ENCODE data around the gene GATA3. TPM values are rescaled to one million over a fixed set of nuclear protein-coding genes. Genes with fewer than 3 reads are reported as not detected.

Gene GATA3
- total and polyA plus RNA-seq, 9 of the 15 experiments (the other 6 are each of a cell fraction or from before 2014, with no cell fraction given) = 0.01 to 0.24 (median 0.09) TPM; not detected in 6

- Histone ChIP-seq H4K20me1 (replicated peaks; ENCODE audit: control insufficient read depth, insufficient read depth, low read length) (no peaks in the 10 kb centered on the region), H2AFZ (ENCODE audit: low read depth, low read length) (no peak overlapping the region), H3K4me1 (replicated peaks in 1 of 2; ENCODE audit: control insufficient read depth in 2 of 2, insufficient read depth in 2 of 2, low read length in 2 of 2) (no peaks in the 10 kb centered on the region), H3K79me2 (ENCODE audit: control insufficient read depth, insufficient read depth, low read length) (no peaks in the 10 kb centered on the region), H3K9me1 (ENCODE audit: control insufficient read depth, insufficient read depth, low read length) (no peaks in the 10 kb centered on the region), H3K9ac (ENCODE audit: insufficient read depth in 1 of 2, low read depth in 2 of 2, low read length in 2 of 2) (no peak overlapping the region), H3K9me3 (replicated peaks; ENCODE audit: control insufficient read depth, insufficient read depth, low read depth, low read length) (no peaks in the 10 kb centered on the region), H3K36me3 (ENCODE audit: control insufficient read depth, insufficient read depth, low read length) (no peaks in the 10 kb centered on the region), H3K27ac (ENCODE audit: extremely low read depth, low read depth, low read length) (no peak overlapping the region), H3K27me3 (ENCODE audit: control insufficient read depth in 2 of 2, insufficient read depth in 2 of 2, low read length in 2 of 2) (peaks cover 6% of the 10 kb centered on the region in 2 experiments; a peak in 3 of 5 replicates), H3K4me2 (ENCODE audit: insufficient read depth, low read length) (no peak overlapping the region), H3K4me3 (no peak overlapping the region)
- no peak for FAIRE-seq
- ATAC-seq = no peak
- no peak for TF ChIP-seq PHB (CRISPR knock-in tag; IDR thresholded peaks at IDR 0.05)
- POLR2A ChIA-PET = interaction anchor here (0.6 kb wide), 1 partner anchor 30 kb away, joined by 3 read pairs; no protein-coding TSS in a partner anchor
- in situ Hi-C loops (cut with MboI) = no loop called here
- DNase-seq (ENCODE audit: extremely low read depth in 1 of 4, low spot score in 3 of 4) = no peak
- WGBS (ENCODE audit: insufficient coverage, low coverage, missing lambda C conversion rate) = 0% methylated on average over 4 of the region's 4 CpGs
- CTCF ChIA-PET (ENCODE audit: low intra/inter-chr PET ratio) = no interaction called here
- BruUV-seq (replicated peaks) = no TSS peak
- intact Hi-C loops (cut with micrococcal nuclease) = no loop called here
These were observed 58.5 kb downstream of the GATA3 start for GRCh38 chr10:8112942-8113442.

GRCh38 chr10:8113616-8114015 lies 59.1 kb downstream of the GATA3 start:
- Histone ChIP-seq H3K4me3 (no peak overlapping the region), H3K79me2 (ENCODE audit: control insufficient read depth, insufficient read depth, low read length) (no peaks in the 10 kb centered on the region), H3K36me3 (ENCODE audit: control insufficient read depth, insufficient read depth, low read length) (no peaks in the 10 kb centered on the region), H3K4me1 (replicated peaks in 1 of 2; ENCODE audit: control insufficient read depth in 2 of 2, insufficient read depth in 2 of 2, low read length in 2 of 2) (no peaks in the 10 kb centered on the region), H3K9ac (ENCODE audit: insufficient read depth in 1 of 2, low read depth in 2 of 2, low read length in 2 of 2) (no peak overlapping the region), H2AFZ (ENCODE audit: low read depth, low read length) (no peak overlapping the region), H3K9me3 (replicated peaks; ENCODE audit: control insufficient read depth, insufficient read depth, low read depth, low read length) (no peaks in the 10 kb centered on the region), H3K27me3 (ENCODE audit: control insufficient read depth in 2 of 2, insufficient read depth in 2 of 2, low read length in 2 of 2) (peaks cover 6% of the 10 kb centered on the region in 2 experiments; a peak in 3 of 5 replicates), H3K9me1 (ENCODE audit: control insufficient read depth, insufficient read depth, low read length) (no peaks in the 10 kb centered on the region), H4K20me1 (replicated peaks; ENCODE audit: control insufficient read depth, insufficient read depth, low read length) (no peaks in the 10 kb centered on the region), H3K27ac (ENCODE audit: extremely low read depth, low read depth, low read length) (no peak overlapping the region), H3K4me2 (ENCODE audit: insufficient read depth, low read length) (no peak overlapping the region)
- in situ Hi-C loops (cut with MboI) (no loop called here), intact Hi-C loops (cut with micrococcal nuclease) (no loop called here)
- ATAC-seq = no peak
- ChIA-PET POLR2A (interaction anchor here (0.6 kb wide), 1 partner anchor 31 kb away, joined by 3 read pairs; no protein-coding TSS in a partner anchor), CTCF (ENCODE audit: low intra/inter-chr PET ratio) (no interaction called here)
- FAIRE-seq = no peak
- BruUV-seq (replicated peaks) = no TSS peak
- 0% methylated on average over 5 of the region's 5 CpGs for whole genome bisulfite sequencing (ENCODE audit: insufficient coverage, low coverage, missing lambda C conversion rate)
- DNase-seq (ENCODE audit: extremely low read depth in 1 of 4, low spot score in 3 of 4) = no peak
- no peak for TF ChIP-seq HDAC1 (IDR thresholded peaks at IDR 0.05)
- no peak for TF ChIP-seq ZNF436 (CRISPR knock-in tag; IDR thresholded peaks at IDR 0.05)
- TF ChIP-seq PRDM10 (IDR thresholded peaks at IDR 0.05; ENCODE audit: partially characterized antibody) = no peak
- no peak for TF ChIP-seq CAMTA2 (CRISPR knock-in tag; conservative IDR thresholded peaks at IDR 0.05)
- no peak for TF ChIP-seq HMG20B (CRISPR knock-in tag; IDR thresholded peaks at IDR 0.05)
- TF ChIP-seq ASH1L (IDR thresholded peaks at IDR 0.05; ENCODE audit: borderline replicate concordance, low read depth, partially characterized antibody) = no peak
- TF ChIP-seq BACH1 (tag; IDR thresholded peaks at IDR 0.05) = no peak
